MV-4-11 (cell line): ENCODE data around the gene SLC25A44.
A peak's percentile ranks its signal among the peaks of the same experiment; 100 is the strongest.
"Not testable (repeated sequence)": the region's sequence is repeated elsewhere in the genome, so short reads cannot be mapped to it uniquely, and the experiment has no call there.

Source experiments
- DNase-seq: peaks from one replicate; lab custom pipeline; 2025; lab: John Stamatoyannopoulos, UW

Gene SLC25A44

DNA sequence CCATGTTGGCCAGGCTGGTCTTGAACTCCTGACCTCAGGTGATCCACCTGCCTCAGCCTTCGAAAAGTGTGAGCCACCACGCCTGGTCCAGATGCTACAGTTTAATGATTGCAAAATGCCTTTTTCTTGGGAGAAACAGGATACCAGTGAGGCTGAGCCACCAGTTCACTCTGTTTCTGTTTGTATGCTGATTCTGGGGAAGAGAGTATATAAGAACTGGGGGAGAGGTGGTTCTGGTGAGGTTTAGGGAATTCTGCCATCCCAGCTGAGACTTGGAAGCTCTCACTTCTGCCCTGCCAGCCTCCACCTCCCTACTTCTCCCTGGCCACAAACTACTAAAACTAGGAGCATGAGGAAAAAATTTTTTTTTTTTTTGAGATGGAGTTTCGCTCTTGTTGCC, 10.8 kb downstream of the SLC25A44 start:
- DNase-seq = no peak

DNA sequence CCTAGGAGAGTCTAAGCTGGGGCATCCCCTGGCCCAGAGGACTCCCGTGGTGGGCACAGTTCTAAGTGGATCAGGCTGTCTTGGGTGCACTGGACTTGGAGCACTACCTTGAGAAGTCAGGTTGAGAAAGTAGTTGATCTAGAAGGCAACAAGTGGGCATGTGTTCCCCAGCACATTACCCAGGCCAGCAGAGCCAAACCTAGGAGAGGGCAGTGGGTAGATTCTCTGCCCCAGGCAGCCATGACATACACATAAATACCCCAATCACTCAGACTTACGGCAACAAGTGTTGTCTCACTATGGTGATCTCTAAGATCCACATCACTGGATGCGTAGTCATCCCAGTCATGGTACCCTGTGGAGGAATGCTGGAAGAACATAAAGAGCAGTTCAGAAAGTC, 17.3 kb downstream of the SLC25A44 start:
- no peak for DNase-seq

DNA sequence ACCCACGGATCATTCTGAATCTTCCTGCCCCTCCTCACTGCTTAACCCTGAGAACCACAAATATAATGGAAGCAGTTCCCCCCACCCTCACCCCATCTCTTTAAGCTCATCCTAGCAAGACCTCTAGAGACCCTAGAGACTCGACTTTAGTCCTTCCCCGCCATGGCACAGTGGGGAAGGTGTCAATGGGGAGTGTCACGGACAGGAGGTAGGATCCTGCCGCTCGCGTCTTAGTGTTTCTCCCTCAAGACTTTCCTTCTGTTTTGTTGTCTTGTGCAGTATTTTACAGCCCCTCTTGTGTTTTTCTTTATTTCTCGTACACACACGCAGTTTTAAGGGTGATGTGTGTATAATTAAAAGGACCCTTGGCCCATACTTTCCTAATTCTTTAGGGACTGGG, 18.2 kb downstream of the SLC25A44 start:
- no peak for DNase-seq

DNA sequence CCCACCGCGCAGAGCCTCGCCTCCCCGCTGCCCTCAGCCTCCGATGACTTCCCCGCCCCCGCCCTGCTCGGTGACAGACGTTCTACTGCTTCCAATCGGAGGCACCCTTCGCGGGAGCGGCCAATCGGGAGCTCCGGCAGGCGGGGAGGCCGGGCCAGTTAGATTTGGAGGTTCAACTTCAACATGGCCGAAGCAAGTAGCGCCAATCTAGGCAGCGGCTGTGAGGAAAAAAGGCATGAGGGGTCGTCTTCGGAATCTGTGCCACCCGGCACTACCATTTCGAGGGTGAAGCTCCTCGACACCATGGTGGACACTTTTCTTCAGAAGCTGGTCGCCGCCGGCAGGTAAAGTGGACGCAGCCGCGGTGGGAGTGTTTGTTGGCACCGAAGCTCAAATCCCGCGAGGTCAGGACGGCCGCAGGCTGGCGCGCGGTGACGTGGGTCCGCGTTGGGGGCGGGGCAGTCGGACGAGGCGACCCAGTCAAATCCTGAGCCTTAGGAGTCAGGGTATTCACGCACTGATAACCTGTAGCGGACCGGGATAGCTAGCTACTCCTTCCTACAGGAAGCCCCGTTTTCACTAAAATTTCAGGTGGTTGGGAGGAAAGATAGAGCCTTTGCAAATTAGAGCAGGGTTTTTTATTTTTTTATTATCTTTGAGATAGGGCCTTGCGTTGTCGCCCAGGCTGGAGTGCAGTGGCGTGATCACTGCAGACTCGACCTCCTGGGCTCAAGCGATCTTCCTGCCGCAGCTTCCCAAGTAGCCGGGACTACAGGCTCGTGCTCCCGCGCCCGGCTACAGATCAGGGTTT, 19.1 kb downstream of the SLC25A44 start, which contains the start of gene PMF1:
Gene PMF1 (plus strand): TSS at position 175 of the 811 bp plus-strand sequence. CDS start 9 bp downstream, at position 184.
- peak; percentile 91 for DNase-seq

DNA sequence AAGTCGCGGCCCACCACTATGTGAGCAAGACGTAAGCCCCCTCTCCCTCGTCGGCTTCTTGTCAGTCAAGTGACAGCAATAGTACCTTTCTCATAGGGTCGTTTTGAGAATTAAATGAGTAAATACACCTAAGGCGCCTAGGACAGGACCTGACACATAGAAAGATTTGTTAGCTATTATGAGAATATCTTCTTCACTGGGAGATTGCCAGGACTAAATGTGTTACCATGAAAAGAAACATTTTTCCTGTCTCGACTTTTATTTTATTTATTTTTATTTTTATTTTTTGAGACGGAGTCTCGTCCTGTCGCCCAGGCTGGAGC, 19.7 kb downstream of the SLC25A44 start:
- DNase-seq = no peak

DNA sequence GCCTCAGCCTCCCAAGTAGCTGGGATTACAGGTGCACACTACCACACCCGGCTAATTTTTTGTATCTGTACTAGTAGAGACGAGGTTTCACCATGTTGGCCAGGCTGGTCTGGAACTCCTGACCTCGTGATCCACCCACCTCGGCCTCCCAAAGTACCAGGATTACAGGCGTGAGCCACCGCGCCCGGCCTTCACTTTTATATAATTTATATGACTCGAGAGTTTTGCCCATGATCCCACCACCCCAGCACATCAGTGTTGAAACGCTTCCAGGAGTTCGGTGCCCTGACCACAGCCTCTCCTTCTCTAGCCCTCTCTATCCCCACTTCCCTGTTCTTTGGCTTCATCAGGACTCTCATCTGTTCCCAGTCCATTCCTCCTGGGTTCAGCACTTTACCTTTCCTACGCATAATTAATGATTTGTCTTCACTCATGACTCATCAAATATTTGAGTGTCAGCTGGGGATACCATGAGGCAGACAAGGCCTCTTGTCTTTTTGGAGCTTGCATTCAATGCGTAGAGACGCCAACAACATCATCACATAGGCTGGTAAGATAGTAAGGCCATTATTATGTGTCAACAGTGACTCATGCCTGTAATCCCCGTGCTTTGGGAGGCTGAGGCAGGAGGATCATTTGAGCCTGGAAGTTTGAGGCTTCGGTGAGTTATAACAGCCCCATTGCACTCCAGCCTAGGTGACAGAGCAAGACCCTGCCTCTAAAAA, 20.3 kb downstream of the SLC25A44 start:
- peak; percentile 30 for DNase-seq

DNA sequence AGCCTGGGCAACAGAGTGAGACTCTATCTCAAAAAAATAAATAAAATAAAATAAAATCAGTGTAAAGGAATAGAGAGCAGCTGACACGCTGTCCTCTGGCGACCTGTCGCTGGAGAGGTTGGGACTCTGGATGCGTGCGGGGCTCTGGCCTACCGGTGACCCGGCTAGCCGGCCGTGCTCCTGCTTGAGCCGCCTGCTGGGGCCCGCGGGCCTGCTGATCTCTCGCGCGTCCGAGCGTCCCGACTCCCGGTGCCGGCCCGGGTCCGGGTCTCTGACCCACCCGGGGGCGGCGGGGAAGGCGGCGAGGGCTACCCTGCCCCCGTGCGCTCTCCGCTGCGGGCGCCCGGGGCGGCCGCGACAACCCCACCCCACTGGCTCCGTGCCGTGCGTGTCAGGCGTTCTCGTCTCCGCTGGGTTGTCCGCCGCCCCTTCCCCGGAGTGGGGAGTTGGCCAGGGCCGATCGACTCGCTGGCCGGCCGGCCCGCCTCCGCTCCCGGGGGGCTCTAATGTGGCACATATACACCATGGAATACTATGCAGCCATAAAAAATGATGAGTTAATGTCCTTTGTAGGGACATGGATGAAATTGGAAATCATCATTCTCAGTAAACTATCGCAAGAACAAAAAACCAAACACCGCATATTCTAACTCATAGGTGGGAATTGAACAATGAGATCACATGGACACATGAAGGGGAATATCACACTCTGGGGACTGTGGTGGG, 22.6 kb downstream of the SLC25A44 start:
- DNase-seq = not testable (repeated sequence)

DNA sequence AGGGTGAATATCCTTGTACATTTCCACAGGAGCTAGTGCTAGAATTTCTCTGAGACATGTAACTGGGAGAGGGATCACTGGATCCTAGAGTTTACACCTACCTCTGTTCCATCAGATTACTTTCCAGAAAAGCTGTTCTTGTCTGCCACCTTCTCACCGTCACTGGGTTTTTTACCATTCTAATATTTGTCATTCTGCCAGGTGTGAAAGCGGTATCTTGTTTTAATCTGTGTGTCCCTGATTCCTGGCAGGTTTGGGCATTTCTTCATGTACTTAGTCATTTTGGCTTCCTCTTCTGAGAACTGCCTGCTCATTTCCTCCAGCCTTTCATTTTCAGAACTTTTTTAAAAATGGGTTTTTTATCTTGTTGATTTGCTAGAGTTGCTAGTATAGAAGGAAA, 24.0 kb downstream of the SLC25A44 start:
- peak; percentile 43 for DNase-seq

DNA sequence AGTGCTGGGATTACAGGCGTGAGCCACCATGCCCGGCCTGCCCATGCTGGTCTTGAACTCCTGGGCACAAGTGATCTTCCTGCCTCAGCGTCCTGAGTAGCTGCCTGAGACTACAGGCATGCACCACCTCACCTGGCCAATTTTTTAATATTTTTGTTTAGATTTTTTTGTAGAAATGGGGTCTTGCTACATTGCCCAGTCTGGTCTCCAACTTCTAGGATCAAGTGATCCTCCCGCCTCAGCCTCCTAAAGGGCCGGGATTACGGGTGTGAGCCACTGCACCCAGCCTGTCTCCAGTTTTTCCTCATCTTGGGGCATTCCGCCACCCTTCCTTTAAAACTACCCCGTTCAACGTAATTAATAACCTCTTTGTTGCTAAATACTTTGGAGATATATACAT, 26.3 kb downstream of the SLC25A44 start:
- DNase-seq = no peak

DNA sequence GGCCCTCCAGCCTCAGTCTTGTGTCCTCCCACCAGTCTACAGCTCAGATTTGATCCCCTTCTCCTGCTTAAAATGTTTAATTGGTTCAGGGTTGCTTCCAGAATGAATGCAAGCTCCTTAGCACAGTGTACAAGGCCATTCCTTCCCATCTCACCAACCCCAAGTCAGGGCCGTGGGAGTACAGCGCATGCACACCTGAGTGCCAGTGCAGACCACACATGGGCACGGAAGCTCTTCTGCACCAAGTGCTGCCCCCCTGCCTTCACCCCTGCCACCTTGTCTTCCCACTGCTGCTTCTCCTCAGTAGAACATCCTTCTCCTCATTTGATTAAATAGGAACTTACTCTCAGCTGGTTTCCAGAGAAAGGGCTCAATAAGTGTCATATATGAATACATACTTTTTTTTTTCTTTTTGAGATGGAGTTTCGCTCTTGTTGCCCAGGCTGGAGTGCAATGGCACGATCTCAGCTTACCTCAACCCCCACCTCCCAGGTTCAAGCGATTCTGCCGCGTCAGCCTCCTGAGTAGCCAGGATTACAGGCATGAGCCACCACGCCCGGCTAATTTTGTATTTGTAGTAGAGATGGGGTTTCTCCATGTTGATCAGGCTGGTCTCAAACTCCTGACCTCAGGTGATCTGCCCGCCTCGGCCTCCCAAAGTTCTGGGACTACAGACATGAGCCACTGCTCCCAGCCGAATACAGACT, 28.2 kb downstream of the SLC25A44 start:
- DNase-seq = no peak

DNA sequence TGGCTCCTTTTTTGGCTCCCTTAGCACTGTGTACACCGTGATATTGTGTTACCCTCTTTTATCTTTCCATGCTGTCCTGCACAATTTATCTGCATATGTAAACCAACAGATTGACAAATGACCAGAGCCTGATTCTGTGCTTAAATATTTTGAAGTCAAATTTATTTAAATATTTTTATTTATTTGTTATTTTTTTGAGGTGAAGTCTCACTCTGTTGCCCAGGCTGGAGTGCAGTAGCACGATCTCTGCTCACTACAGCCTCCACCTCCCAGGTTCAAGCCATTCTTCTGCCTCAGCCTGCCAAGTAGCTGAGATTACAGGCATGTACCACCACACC, 31.7 kb downstream of the SLC25A44 start:
- DNase-seq = no peak

DNA sequence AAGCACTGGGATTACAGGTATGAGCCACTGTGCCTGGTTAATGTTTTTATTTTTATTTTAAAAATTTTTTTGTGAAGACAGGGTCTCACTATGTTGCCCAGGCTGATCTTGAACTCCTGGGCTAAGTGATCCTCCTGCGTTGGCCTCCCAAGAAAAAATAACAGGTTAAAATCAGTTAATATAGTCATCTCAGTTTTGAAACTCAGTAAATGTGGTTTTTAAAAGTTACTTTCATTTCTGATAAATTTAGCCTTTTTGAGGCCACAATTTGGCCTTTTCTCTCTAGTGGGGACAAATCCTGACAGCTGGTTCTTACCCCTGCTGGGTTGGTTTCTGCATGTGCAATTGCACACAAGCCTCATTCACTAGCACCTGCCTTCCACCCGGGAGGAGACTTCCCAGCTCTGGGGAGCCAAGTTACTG, 32.2 kb downstream of the SLC25A44 start:
- DNase-seq = peak; percentile 80

DNA sequence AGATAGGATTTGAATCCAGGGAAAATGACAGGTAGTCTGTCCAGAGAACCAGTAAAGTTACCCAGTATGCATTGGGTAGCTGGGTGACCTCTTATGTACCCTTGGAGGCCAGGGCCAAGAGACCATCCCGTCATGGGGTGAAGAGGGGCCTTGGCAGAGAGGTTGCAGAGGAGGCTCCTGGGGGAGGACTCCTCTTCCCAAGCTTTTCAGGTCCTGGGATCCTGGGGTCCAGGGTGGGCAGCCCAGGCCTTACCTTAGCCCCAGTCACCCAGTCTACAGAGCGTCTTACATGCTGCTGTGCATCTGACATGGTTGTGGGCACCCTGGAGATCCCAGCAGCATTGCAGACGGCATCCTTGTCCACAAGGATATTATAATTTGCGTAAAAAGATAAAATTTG, 32.9 kb downstream of the SLC25A44 start:
- no peak for DNase-seq

DNA sequence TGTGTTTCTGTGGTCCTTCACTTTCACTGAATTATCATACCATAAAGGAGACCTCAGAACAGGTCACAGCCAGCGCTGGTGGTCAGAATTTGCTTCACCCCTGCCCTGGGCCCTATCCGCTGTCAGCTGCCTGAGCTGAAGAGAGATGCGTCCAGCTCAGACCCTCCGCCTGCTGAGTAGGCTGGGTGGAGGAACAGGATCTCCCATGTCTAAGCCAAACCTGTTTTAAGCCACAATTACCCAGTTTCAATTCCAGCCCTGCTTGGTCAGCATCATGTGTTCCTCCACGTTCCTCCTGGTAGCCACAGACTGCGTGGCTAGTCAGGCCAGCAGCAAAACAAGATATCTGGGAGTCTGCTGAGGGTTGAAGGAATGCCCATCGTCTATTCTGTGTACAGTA, 34.6 kb downstream of the SLC25A44 start:
- DNase-seq = peak; percentile 42

DNA sequence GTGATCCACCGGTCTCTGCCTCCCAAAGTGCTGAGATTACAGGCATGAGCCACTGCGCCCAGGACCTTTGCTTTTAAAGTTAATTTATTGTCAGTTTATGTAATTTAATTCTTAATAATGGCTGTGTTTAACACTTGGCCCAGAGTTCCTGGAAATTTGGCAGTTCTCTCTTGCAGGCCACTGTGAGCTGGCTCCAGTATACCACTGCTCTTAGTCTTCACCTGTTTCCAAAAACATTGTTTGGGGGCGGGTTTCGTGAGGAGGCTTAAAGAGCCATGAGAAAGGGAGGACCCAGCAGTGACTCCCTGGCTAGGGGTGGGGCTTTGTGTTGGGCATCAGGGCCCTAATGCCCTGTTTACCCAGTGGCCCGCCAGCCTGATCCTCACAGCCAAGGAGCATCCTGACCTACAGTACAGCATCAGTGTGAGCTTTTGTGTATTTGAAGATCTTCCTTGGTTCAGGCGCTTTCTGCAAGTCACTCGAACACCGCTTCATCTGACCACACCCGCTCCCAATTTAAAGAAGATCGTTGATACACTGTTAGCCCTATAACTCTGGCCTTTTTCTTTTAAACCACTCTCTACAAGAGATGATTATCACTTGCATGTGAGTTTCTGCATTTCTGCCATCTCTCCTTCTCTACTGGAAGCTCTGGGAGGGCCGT, 36.0 kb downstream of the SLC25A44 start:
- DNase-seq = no peak

DNA sequence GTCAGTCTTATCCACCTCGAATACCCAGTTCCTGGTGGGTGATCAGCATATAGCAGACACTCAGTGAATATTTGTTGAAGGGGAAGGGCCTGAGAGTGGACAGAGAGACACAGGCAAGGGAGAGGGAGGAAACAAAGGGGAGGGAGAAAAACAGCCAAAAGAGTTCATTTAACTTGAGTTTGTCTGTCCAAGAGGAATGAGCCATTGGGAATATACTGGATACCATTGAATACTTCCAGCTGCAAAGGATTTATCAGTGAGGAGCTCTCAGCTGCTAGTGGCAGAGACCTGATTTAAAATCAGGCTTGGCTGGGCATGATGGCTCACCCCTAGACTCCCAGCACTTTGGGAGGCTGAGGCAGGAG, 36.6 kb downstream of the SLC25A44 start:
- no peak for DNase-seq

DNA sequence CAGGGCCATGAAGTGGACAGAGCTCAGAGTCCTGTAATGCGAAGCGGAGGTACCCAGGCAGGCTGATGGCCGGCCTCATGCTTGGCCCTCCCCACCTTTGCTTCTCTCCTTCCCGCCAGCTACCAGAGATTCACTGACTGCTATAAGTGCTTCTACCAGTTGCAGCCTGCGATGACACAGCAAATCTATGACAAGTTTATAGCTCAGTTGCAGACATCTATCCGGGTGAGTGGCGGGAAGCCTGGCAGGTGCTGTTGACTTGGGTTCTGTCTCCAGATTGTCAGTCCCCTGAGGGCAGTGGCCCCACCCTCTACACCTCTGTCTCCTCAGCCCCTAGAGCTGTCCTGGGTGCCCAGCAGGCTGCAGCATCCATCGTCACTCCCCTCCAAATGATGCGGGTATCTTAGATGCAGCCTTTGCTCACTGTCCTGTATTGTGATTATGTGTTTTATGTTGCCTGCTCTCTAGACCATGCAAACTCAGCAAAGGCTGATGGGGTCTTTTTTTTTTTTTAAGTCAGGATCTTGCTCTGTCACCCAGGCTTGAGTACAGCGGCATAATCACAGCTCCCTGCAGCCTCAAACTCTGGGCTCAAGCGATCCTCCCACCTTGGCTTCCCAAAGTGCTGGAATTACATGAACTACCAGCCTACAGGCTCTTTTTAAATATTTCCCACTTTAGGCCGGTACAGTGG, 38.4 kb downstream of the SLC25A44 start:
- DNase-seq = no peak

DNA sequence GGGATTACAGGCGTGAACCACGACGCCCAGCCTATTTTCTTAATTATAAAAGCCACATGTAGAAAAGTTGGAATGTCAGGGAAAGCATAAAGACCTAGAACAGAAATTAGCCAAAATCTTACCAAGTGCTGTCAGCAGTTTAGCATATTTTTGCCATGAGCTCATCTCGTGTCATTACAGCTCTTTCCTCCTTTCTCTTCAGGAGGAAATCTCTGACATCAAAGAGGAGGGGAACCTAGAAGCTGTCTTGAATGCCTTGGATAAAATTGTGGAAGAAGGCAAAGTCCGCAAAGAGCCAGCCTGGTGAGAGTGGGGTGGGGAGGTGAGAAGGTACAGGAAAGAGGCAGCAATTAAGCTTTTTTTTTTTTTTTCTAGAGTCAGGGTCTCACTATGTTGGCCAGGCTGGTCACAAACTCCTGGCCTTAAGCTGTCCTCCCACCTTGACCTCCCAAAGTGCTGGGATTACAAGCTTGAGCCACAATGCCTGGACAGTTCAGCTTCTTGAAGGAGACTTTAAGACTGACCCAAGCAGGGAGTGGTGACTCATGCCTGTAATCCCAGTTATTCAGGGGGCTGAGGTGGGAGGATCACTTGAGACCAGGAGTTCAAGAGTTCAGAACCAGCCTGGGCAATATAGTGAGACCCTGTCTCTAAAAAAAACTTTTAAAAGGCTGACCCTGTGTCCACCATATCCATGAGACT, 39.7 kb downstream of the SLC25A44 start:
- DNase-seq = no peak

DNA sequence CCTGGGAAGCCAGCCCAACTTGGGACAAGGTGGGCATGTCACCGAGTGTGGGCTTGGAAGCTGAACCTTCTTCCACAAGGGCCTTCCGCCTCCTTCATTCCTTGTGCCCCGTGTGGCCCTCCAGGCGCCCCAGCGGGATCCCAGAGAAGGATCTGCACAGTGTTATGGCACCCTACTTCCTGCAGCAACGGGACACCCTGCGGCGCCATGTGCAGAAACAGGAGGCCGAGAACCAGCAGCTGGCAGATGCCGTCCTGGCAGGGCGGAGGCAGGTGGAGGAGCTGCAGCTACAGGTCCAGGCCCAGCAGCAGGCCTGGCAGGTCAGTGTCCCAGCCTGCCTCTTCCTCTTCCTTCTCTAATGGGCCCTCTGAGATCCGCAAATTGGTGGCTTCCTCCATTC, 42.3 kb downstream of the SLC25A44 start:
- no peak for DNase-seq

DNA sequence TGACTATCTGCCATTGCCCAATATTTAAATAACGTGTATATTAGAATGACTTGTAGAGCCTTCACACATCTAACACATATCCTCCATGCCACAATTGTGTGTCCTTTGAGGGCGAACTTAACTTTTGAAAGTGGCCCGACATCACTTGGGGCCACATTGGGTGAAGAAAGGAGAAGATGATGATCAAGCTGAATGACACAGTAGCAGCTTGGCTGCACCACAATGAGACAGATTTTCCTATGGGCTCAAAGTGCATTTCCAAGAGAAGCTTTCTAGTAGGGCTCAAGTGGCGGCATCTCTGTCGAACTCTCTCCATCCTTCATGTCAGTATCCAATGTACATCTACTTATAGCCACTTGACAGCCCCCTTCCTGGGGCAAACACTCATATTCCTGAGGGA, 44.3 kb downstream of the SLC25A44 start:
- DNase-seq = no peak
